ENCODE results near the gene ALDOB. TPM values are rescaled to one million over a fixed set of nuclear protein-coding genes. Genes with fewer than 3 reads are reported as not detected.

The ALDOB gene
- total RNA-seq, 2 donors from 2014 or later: not detected

DNA sequence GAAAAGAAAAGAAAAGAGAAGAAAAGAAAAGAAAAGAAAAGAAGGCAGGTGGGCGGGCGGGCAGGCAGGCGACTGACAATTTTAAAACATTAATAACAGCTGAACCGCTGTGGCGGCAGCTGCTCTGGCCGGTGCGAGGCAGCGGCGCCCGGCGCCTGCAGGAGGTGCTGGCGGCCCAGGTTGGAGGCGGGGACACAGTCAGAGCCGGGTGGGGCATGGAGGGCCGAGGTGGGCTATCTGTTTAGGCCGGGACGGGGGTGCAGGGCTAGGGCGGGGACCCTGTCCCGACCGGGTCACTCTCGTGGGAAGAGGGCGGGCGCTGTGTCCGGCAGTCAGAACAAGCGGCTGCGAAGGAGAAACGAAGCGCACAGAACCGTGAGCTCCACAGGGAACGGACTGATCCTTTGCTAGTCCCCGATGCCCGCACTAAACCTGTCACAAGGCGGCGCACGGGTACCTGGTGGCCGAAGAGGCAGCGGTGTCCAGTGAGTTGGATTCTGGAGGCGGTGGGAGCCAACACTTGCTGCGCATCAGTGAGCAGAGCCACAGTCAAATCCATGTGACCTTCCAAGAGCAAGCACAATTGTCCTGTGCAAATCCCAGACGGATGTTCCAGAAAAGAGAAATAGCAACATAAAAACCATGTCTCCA is 13.6 kb upstream of the ALDOB start:
- H3K27me3 Mint-ChIP-seq (ENCODE audit: low read depth): peaks cover 64% of the 10 kb centered on the region

DNA sequence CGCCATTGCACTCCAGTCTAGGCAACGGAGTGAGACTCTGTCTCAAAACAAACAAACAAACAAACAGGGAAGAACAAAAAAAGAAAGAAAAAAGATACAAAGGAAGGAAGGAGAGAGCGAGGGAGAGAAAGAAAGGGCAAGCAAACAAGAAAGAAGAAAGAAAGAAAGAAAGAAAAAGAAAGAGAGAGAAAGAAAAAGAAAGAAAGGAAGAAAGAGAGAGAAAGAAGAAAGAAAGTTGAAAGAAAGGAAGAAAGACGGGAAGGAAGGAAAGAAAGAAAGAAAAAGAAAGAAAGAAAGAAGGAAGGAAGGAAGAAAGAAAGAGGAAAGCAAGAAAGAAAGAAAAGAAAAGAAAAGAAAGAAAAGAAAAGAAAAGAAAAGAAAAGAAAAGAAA is 13.1 kb upstream of the ALDOB start:
- peak overlapping the region; percentile 79 for H3K27ac Mint-ChIP-seq
- peaks cover 0 to 5% of the 10 kb centered on the region in 2 donors for H3K9me3 Mint-ChIP-seq
- DNase-seq: no peak
- peaks cover 63% of the 10 kb centered on the region for H3K27me3 Mint-ChIP-seq (ENCODE audit: low read depth)
- ATAC-seq (replicated peaks in 1 of 2): no peak
- peaks cover 12% of the 10 kb centered on the region for H3K4me1 Mint-ChIP-seq (ENCODE audit: low read depth)
- peak overlapping the region; percentile 81 to 94 for H3K4me3 Mint-ChIP-seq
- peaks cover 0 to 3% of the 10 kb centered on the region in 2 donors for H3K36me3 Mint-ChIP-seq (ENCODE audit: insufficient read depth in 2 of 2)

More for the DNA sequence above, 13.6 kb upstream of the ALDOB start:
- H3K36me3 Mint-ChIP-seq (ENCODE audit: insufficient read depth in 2 of 2): peaks cover 0 to 3% of the 10 kb centered on the region in 2 donors
- H3K27ac Mint-ChIP-seq: no peak overlapping the region
- H3K4me3 Mint-ChIP-seq: peak overlapping the region; percentile 81 to 94
- ATAC-seq (replicated peaks in 1 of 2): peak; percentile 98
- H3K9me3 Mint-ChIP-seq: peaks cover 0 to 5% of the 10 kb centered on the region in 2 donors
- DNase-seq: peak; percentile 68 to 72
- peaks cover 12% of the 10 kb centered on the region for H3K4me1 Mint-ChIP-seq (ENCODE audit: low read depth)

DNA sequence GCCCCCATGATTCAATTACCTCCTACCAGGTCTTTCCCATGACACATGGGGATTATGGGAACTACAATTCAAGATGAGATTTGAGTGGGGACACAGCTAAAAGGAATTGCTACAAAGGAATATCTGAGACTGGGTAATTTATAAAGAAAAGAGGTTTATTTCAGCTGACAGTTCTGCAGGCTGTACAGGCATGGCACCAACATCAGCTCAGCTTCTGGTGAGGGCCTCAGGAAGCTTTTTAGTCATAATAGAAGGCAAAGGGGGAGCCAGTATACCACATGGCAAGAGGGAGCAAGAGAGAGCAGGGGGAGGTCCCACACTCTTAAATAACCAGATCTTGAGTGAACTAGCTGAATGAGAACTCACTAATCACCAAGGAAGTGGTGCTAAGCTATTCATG is 11.2 kb upstream of the ALDOB start:
- no peak overlapping the region for H3K4me3 Mint-ChIP-seq
- peaks cover 12% of the 10 kb centered on the region for H3K4me1 Mint-ChIP-seq (ENCODE audit: low read depth)
- no peaks in the 10 kb centered on the region for H3K36me3 Mint-ChIP-seq (ENCODE audit: insufficient read depth in 2 of 2)
- H3K9me3 Mint-ChIP-seq: peaks cover 0 to 2% of the 10 kb centered on the region in 2 donors
- H3K27ac Mint-ChIP-seq: no peak overlapping the region
- DNase-seq (no peak), ATAC-seq (replicated peaks in 1 of 2) (no peak)
- H3K27me3 Mint-ChIP-seq (ENCODE audit: low read depth): peaks cover 53% of the 10 kb centered on the region

DNA sequence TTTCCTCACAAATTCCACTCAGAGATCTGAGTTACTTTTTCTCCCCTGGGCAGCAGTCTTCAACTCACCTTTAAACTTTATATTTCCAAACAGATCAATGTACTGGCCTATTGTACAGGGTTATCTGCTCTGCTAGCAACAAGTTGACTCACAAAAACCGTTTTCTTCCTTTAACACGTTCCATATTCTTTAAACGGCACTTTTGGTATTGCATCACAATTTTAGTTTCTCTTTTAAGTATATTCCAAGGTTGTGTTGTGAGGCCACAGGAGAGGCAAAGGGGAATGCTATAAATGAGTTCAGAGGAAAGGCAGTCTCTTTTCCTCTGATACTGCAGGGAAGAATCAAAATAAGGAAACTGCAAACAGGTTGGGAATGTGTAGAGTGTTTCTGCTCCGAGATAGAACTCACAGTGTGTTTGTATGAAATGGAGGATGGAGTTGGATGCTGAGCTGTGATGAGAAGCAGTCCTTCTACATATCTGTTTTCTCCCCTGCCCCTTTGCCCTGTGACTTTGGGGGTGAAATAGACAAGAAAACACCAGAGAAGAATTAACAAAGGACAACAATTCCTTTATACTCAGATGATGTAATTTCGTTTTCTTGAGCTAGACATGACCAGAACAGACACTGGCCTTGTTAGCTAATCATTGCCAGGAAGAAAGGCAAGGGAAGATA is 9.9 kb upstream of the ALDOB start:
- H3K36me3 Mint-ChIP-seq (ENCODE audit: insufficient read depth in 2 of 2): no peaks in the 10 kb centered on the region
- no peak for DNase-seq
- no peaks in the 10 kb centered on the region for H3K9me3 Mint-ChIP-seq
- peaks cover 12% of the 10 kb centered on the region for H3K4me1 Mint-ChIP-seq (ENCODE audit: low read depth)
- peak overlapping the region in 1 of 2 donors; percentile 47 for H3K4me3 Mint-ChIP-seq
- ATAC-seq (replicated peaks in 1 of 2): no peak
- no peak overlapping the region for H3K27ac Mint-ChIP-seq
- H3K27me3 Mint-ChIP-seq (ENCODE audit: low read depth): peaks cover 50% of the 10 kb centered on the region

DNA sequence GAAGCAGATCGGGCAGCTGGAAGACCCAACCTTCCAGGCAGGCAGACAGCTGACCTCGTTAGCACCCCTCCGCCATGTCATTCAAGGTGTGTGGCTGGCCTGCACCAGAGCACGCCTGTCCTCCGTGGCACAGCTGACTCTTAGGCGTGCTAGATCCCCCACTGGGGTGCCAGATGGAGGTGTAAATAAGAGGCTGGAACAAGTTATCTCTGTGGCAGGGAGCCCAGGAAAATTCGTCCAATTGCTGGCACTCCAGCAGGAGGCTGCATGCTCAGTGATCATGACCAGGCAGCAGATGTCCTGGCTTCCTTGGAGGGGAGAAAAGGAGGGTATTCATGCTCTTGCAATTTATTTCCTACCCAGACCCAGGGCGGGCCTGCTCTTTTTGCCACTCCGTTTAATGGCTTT is 7.8 kb upstream of the ALDOB start:
- ATAC-seq (replicated peaks in 1 of 2): no peak
- H3K27ac Mint-ChIP-seq: no peak overlapping the region
- H3K36me3 Mint-ChIP-seq (ENCODE audit: insufficient read depth in 2 of 2): no peaks in the 10 kb centered on the region
- DNase-seq: no peak
- H3K4me1 Mint-ChIP-seq (ENCODE audit: low read depth): peaks cover 1% of the 10 kb centered on the region
- H3K4me3 Mint-ChIP-seq: no peak overlapping the region
- no peaks in the 10 kb centered on the region for H3K9me3 Mint-ChIP-seq
- peaks cover 43% of the 10 kb centered on the region for H3K27me3 Mint-ChIP-seq (ENCODE audit: low read depth)

DNA sequence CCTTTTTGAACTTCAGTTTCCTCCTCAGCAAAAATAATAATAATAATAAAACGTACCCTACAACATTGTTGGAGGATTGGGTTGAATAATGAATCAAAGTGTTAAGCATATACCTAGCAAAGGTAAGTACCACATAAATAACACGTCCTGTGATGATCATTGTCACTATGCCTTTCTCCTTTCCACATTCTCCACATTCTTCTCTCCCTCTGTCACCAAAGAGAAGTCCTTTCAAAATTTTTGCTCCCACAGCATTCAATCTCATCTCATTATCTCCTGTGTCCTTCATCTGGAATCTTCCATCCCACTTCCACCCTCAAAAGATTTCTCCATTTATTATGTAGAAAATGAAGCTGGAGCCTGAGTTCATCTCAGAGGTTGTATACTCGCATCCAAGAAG is 7.2 kb upstream of the ALDOB start:
- Mint-ChIP-seq H3K9me3 (no peaks in the 10 kb centered on the region), H3K4me3 (no peak overlapping the region), H3K36me3 (ENCODE audit: insufficient read depth in 2 of 2) (no peaks in the 10 kb centered on the region), H3K27me3 (ENCODE audit: low read depth) (peaks cover 44% of the 10 kb centered on the region), H3K4me1 (ENCODE audit: low read depth) (no peaks in the 10 kb centered on the region), H3K27ac (no peak overlapping the region)
- DNase-seq (no peak), ATAC-seq (replicated peaks in 1 of 2) (no peak)

DNA sequence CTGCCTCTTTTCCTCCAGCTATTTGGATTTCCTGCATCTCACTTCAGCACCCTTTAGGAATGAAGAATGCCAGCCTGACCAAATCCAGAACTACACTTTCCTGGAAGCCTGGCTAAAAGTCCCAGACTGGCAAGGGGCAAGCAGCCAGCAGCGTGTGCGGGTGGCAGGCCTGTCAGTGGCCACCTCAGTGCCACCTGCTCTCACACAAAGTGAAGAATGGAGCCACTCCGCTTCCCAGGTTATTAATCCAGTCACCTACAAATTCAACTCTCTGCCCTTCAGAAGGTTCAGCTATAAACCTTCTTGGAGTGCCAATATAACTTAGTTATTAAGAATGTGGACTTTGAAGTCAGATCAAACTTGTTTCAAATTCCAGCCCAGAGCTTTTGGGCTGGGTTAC is 6.7 kb upstream of the ALDOB start:
- H3K4me1 Mint-ChIP-seq (ENCODE audit: low read depth): no peaks in the 10 kb centered on the region
- DNase-seq: no peak
- ATAC-seq (replicated peaks in 1 of 2): no peak
- peaks cover 48% of the 10 kb centered on the region for H3K27me3 Mint-ChIP-seq (ENCODE audit: low read depth)
- no peaks in the 10 kb centered on the region for H3K36me3 Mint-ChIP-seq (ENCODE audit: insufficient read depth in 2 of 2)
- no peaks in the 10 kb centered on the region for H3K9me3 Mint-ChIP-seq
- no peak overlapping the region for H3K27ac Mint-ChIP-seq
- H3K4me3 Mint-ChIP-seq: no peak overlapping the region

DNA sequence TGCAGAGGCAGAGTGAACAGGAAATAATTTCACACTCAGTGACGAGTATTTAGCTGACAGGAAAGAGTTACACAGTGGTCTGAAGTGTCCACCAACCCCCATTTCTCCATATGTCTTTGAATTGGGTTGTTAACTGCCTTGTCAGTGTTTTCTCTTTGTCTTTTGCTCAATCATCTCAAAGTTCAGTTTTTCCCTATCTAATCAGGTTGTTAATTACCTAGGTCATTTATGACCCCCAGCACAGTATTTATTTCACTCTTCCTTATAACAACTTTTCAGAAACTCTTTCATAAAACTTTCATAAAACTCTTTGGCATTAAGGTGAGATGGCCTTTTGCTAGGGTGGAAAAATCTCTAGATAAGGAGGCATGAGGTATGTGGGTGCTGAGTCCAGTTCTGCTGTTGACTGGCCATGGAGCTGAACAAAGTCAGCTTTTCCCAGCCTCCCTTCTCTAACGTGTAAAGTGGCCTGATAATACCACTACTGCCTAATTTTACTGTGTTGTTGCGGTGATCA is 5.2 kb upstream of the ALDOB start:
- Mint-ChIP-seq H3K4me1 (ENCODE audit: low read depth) (no peaks in the 10 kb centered on the region), H3K27ac (no peak overlapping the region), H3K9me3 (no peaks in the 10 kb centered on the region), H3K27me3 (ENCODE audit: low read depth) (peaks cover 49% of the 10 kb centered on the region), H3K36me3 (ENCODE audit: insufficient read depth in 2 of 2) (no peaks in the 10 kb centered on the region), H3K4me3 (no peak overlapping the region)
- DNase-seq (no peak), ATAC-seq (replicated peaks in 1 of 2) (no peak)

DNA sequence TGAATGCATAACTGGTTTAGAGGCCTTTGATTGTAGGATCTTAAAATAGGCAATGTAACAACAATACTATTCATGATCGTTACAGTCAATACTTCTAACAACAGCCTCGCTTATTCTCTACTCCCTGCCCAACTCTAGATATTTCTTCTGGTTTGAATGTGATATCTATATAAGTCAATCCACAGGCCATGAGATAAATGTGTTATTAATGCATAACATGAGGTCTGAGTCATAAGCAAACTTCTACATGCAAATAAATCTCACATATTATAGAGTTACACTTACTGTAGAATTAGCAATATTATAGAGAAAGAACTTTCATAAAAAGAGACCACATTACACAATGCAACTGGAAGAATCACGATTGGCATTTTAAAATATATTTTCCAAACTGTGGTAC is 2.9 kb upstream of the ALDOB start:
- no peaks in the 10 kb centered on the region for H3K9me3 Mint-ChIP-seq
- no peaks in the 10 kb centered on the region for H3K4me1 Mint-ChIP-seq (ENCODE audit: low read depth)
- H3K27ac Mint-ChIP-seq: no peak overlapping the region
- DNase-seq (no peak), ATAC-seq (replicated peaks in 1 of 2) (no peak)
- H3K4me3 Mint-ChIP-seq: no peak overlapping the region
- H3K36me3 Mint-ChIP-seq (ENCODE audit: insufficient read depth in 2 of 2): no peaks in the 10 kb centered on the region
- peaks cover 53% of the 10 kb centered on the region for H3K27me3 Mint-ChIP-seq (ENCODE audit: low read depth)

DNA sequence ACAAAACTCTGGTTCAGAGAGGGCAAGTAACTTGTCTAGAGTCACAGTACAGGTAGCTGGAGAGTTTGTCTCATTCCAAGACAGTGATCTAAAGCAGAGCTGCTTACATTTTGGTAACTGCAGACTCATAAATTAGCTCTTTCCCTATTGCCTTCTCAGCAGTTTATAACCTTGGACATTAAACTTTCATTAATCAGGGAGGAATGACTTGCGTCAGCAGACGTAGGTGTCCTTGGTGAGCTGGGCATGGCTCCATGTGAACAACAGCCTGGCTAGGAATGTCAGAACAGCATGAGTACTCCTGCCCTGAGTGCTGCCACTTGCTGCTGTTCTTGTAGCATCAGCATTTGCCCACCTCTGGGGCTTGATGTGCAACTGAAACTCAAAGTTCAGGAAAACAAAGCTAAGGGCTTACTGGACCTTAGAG is 2.2 kb upstream of the ALDOB start:
- H3K27ac Mint-ChIP-seq: no peak overlapping the region
- no peak for ATAC-seq (replicated peaks in 1 of 2)
- no peaks in the 10 kb centered on the region for H3K9me3 Mint-ChIP-seq

DNA sequence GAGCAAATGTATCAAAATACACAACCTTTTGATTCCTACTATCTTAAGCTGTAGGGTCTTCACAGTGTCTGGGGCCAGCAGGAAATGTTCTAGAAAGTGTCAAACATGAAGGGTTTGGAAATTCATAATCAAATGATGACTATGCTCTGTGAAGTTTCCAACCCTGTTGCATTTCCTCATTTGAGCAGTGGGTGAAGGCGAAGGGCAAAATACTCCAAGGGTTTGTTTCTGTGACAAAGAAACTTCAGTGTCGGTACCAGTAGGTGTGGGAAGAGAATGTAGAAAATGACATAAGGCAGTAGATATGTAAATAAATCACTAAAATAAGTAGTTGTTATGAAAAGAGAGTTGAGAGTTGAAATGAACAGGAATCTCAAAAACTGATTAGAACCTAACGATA is 576 bp downstream of the ALDOB start:
- Mint-ChIP-seq H3K4me1 (ENCODE audit: low read depth) (no peaks in the 10 kb centered on the region), H3K9me3 (no peaks in the 10 kb centered on the region), H3K4me3 (no peak overlapping the region), H3K27me3 (ENCODE audit: low read depth) (peaks cover 43% of the 10 kb centered on the region), H3K27ac (no peak overlapping the region), H3K36me3 (ENCODE audit: insufficient read depth in 2 of 2) (no peaks in the 10 kb centered on the region)
- DNase-seq: no peak
- no peak for ATAC-seq (replicated peaks in 1 of 2)

More for the DNA sequence above, 2.2 kb upstream of the ALDOB start:
- H3K36me3 Mint-ChIP-seq (ENCODE audit: insufficient read depth in 2 of 2): no peaks in the 10 kb centered on the region
- H3K27me3 Mint-ChIP-seq (ENCODE audit: low read depth): peaks cover 47% of the 10 kb centered on the region
- no peak overlapping the region for H3K4me3 Mint-ChIP-seq
- H3K4me1 Mint-ChIP-seq (ENCODE audit: low read depth): no peaks in the 10 kb centered on the region
- no peak for DNase-seq

DNA sequence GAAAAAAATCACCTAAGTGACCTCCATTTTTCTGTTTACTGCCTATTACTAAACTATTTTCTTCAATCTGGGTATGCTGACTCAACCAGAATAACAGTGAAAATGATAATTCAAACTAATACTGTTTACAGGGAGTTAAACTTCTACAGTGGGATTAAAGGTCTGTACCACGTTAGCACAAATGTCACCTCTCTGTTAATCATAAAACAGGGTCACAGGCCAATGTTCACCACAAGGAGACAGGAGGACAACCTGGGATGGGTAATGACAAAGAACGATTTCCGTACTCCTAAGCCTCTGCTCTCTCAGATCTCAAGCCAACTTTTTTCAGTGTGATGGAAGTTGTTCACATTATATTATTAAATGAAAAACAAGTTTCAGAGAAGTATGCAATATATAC is 2.3 kb downstream of the ALDOB start:
- Mint-ChIP-seq H3K27me3 (ENCODE audit: low read depth) (peaks cover 45% of the 10 kb centered on the region), H3K4me3 (no peak overlapping the region), H3K4me1 (ENCODE audit: low read depth) (no peaks in the 10 kb centered on the region), H3K27ac (no peak overlapping the region), H3K9me3 (peaks cover 0 to 2% of the 10 kb centered on the region in 2 donors), H3K36me3 (ENCODE audit: insufficient read depth in 2 of 2) (no peaks in the 10 kb centered on the region)
- ATAC-seq (replicated peaks in 1 of 2) (no peak), DNase-seq (no peak)

DNA sequence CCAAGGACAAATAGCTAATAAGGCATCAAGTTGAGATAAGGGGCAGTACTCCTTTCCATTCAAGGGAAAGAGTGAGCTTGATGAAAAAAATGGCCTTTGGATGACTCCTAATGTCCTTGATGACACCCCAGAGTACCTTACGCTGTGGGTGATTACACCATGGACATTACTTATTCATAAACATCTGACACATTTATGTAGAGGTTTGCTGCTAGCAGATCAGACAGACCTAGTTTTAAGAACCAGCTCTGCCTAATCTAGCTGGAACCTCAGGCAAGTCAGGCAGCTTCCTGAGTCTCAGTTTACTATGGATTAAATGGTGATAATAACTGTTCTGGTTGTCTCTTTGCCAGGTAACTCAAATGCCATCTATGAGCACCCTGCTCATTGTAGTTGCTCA is 2.8 kb downstream of the ALDOB start:
- no peaks in the 10 kb centered on the region for H3K36me3 Mint-ChIP-seq (ENCODE audit: insufficient read depth in 2 of 2)
- no peak overlapping the region for H3K4me3 Mint-ChIP-seq
- H3K27me3 Mint-ChIP-seq (ENCODE audit: low read depth): peaks cover 43% of the 10 kb centered on the region
- DNase-seq (no peak), ATAC-seq (replicated peaks in 1 of 2) (no peak)
- no peaks in the 10 kb centered on the region for H3K4me1 Mint-ChIP-seq (ENCODE audit: low read depth)
- peaks cover 0 to 2% of the 10 kb centered on the region in 2 donors for H3K9me3 Mint-ChIP-seq
- no peak overlapping the region for H3K27ac Mint-ChIP-seq
